ENCODE measurements around the gene SPECC1L.

Gene SPECC1L

DNA sequence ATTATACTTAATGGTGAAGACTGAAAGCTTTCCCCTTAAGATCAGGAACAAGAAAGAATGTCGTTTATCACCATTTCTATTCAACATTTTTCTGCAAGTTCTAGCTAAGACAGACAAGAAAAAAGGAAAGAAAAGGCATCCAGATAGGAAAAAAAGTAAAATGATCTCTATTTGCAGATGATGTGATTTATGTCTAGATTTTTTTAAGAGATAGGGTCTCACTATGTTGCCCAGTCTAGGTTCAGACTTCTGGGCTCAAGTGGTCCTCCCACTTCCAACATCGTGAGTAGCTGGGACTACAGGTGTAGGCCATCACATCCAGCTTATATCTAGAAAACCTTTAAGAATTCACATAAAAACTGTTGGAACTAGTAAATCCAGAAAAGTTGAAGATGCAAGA is 105.4 kb downstream of the SPECC1L start:
- DNase-seq: no peak

- DNase-seq: no peak
Measured at GRCh38 chr22:24376586-24376985, 106.0 kb downstream of the SPECC1L start.

DNA sequence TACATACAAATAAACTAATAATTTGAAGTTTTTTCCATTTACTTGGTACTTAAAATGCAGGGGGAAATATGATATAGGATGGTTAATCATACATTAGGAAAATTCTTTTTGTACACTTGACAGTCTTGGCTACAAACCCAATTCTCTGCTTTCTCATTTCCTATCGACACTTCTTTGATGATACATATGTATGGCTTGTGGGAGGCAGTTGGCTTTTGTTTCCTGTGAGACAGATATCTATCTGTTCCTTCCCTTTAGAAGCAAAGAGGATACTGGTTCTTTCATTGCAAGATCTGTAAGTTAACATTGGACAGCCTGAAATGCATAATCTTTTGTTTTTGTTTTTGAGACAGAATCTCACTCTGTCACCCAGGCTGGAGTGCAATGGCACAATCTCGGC is 108.9 kb downstream of the SPECC1L start:
- no peak for DNase-seq

DNA sequence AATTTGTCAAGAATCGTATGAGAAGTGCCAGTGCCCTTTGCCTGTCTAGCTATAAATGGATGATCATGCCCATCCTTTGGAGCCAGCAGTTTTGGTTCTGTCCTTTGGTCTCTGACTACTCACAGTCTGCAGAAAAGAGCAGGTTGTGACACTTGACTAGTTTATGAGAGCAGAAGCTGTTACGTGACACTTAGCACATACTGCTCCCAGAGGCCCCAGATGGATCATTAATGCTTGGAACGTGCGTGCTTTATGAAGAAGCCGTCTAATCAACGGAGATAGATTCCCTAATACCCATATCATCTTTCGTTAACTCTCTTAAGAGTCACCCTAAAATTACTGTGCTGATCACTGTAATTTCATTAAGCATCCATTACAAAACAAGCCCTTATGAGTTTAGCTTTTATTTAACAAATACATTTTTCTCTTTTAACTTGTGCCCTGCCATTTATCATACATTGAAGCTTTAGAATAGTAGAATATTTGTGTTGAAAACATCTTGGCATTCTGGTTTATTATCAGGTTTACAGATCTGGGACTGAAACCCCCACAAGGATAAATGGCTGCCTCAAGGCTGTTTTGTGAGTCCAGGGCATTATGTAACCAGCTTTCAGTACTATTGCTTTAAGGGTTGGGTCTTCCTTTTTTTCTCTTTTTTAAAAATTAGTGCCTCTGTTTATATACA is 109.7 kb downstream of the SPECC1L start:
- no peak for DNase-seq

DNA sequence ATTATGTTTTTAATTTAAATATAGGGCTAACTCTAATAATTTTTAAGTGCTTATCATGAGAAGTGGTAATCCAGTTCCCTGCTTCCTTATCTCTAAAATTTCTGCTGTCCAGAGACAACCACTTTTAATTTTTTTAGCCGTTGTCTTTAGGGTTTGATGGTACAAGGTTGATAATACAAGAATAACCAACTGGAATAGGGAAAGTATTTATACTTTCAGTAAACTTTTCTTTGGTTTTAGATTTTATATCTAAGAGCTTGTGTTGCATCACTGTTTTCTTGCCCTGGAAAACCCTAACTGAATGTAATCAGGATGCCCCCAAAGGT is 110.2 kb downstream of the SPECC1L start:
- no peak for DNase-seq

GRCh38 chr22:24383061-24383460 is 112.4 kb downstream of the SPECC1L start:
- no peak for DNase-seq

DNA sequence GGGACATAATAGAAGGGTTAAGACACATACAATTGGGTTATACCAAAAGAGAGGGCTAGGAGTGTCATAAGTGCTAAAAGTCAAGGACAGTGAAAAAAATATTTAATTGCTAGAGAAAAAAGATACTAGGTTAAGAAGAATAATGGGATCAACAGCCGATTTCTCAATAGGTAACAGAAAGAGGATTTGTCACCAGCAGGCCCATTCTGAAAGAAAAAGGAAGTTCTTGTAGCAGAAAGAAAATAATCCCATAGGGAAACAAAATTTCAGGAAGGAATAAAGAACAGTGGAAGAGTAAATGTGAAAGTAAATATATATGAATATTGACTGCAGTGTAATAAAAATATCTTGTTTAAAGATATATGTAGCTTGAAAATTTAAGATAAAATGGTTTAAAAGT is 113.5 kb downstream of the SPECC1L start:
- no peak for DNase-seq

DNA sequence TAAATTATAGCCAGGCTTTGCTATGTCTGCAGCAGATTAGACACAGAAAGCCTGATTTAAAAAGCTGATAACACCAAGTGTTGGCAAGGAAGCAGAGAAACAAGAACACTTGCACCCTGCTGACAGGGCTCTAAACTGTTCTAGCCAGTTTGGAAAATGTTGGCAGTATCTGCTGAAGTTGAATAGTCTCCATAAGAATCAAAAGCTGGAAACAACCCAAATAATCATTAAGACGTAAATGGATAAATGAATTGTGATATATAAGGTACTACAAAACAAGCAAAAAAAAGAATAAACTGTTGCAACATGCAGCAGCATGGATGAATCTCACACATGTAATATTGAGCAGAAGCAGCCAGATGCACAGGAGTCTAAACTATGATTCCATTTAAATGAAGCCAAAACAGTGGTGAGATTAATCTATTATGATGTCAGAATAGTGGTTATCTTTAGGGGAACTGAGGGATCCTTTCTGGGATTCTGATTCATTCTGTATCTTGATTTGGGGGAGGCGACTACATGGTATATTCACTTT is 116.4 kb downstream of the SPECC1L start:
- no peak for DNase-seq

DNA sequence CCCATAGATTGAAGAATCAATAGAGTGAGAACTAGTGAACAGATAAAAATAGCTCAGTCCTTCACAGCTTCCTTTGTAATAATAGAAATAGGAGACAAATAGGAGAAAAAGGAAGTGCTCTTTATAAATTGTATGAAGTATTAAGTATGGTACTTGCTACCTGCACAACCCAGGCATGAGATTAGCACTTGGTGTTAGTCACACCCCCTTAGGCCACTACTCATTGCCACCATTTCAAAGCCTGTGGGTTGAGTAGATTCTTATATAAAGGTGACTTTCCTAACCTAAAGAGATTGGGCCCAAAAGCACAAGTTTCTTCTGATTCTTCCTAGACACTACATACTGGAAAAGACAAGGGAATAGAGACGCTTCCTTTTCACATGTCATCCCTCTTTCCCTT is 119.0 kb downstream of the SPECC1L start:
- no peak for DNase-seq

- no peak for DNase-seq
Measured at GRCh38 chr22:24390156-24390555, 119.5 kb downstream of the SPECC1L start.

GRCh38 chr22:24390576-24390975 is 119.9 kb downstream of the SPECC1L start:
- DNase-seq: no peak

DNA sequence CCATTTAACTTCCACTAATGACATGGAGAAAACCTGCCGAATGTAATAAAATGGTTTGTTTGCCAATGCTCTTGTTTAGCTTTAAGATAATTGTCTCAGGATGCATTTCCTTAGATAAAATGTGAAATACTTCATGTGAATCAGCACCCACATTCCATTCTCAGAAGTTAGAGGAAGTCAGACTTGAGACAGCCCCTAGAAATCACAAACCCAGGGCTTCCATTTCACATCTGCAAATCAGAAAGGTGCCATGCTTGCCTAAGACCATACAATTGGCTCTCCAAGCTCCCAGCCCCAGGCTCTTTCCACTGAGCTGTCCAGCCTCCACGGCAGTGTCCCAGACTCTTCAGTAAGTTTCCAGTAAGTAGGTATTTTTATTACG is 121.2 kb downstream of the SPECC1L start:
- no peak for DNase-seq

GRCh38 chr22:24392218-24392931 is 121.7 kb downstream of the SPECC1L start:
- no peak for DNase-seq

DNA sequence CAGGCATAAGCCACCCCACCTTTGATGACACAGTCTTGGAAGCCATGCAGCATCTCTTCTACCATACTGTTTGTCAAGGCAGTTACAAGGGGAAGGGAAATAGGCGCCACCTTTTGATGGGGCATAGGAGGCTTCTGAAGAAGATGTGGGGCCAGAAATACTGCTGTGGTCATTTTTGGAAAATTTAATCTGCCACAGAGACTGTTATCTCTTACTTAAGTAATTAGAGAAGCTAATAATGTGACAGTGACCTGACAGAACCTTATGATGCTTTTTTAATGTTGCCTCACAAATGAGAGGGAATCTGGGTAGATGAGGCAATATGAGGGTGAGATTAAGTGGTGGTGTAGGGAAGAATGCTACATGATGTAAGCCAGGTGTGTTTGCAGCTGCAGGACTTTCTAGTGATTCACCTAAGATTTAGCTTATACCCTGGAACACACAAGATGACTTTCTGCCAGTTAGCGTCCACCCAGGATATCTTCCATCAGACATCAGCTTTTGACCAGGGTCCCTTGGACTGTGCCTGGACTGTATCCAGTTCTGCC is 122.5 kb downstream of the SPECC1L start:
- DNase-seq: no peak

- DNase-seq: no peak
Measured at GRCh38 chr22:24393848-24394247, 123.2 kb downstream of the SPECC1L start.

GRCh38 chr22:24394254-24394653 is 123.6 kb downstream of the SPECC1L start:
- DNase-seq: no peak

- no peak for DNase-seq
Measured at GRCh38 chr22:24398409-24398808, 127.8 kb downstream of the SPECC1L start.

DNA sequence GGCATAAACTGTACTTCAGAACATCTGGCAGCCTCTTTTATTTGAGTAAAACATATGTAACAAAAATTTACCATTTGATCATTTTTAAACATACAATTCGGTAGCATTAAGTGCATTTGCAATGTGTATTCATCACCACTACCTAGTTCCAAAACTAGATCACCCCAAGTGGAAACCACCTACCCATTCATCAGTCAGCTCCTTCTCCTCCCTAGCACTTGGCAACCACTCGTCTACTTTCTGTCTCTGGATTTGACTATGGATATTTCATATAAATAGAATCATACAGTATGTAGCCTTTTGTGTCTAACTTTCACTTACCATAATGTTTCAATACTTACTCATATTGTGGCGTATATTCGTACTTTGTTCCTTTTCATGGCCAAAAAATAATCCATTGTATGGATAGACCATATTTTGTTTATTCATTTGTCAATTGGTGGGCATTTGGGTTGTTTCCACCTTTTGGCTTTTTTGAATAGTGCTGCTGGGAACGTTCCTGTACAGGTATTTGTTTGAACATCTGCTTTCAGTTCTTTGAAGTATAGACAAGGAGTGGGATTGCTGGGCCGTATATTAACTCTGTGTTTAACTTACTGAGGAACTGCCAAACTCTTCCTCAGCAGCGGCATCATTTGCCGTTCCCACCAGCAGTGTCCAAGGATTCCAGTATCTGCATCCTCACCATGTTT is 129.5 kb downstream of the SPECC1L start:
- no peak for DNase-seq

GRCh38 chr22:24400726-24401596 is 130.3 kb downstream of the SPECC1L start:
- no peak for DNase-seq

DNA sequence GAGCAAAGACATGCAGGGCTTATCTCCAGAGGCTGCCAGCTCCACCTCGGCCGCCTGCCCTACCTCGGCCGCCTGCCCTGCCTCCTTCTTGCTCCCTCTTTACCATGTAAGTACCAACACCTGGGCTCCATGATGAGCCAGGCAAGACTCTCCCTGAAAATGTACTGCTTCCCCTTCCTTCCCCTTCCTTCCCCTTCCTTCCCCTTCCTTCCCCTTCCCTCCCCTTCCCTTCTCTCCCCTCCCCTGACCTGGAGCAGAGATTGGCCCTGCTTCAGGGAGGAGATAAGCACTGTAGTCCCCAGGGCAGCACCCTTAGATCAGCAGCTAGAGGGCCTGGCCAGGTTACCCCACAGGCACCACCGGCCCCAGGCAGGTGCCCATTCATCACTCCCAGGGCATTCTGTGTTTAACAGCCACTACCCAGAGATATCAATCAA is 131.3 kb downstream of the SPECC1L start:
- DNase-seq: no peak

- DNase-seq: no peak
Measured at GRCh38 chr22:24402460-24403192, 132.0 kb downstream of the SPECC1L start.

GRCh38 chr22:24403346-24403745 is 132.7 kb downstream of the SPECC1L start:
- no peak for DNase-seq

All from activated naive CD4-positive, alpha-beta T cell treated with anti-CD3 and anti-CD28 coated beads, Interleukin-2, amount 50 U/mL, for 16 hours (primary cell).